Stimulated activated CD8-positive, alpha-beta memory T cell treated with anti-CD3 and anti-CD28 coated beads, Interleukin-15, amount 100 ng/mL, for 4 hours (primary cell): ENCODE data around the gene STK38.
"Not testable (repeated sequence)": the region's sequence is repeated elsewhere in the genome, so short reads cannot be mapped to it uniquely, and the experiment has no call there.

Experiments
- DNase-seq, 2 donors: peaks; one replicate each; pipeline ENCODE4 v3.0.0-alpha.2; 2020; ENCODE audit warnings: low read depth in 2 of 2

Gene STK38

DNA sequence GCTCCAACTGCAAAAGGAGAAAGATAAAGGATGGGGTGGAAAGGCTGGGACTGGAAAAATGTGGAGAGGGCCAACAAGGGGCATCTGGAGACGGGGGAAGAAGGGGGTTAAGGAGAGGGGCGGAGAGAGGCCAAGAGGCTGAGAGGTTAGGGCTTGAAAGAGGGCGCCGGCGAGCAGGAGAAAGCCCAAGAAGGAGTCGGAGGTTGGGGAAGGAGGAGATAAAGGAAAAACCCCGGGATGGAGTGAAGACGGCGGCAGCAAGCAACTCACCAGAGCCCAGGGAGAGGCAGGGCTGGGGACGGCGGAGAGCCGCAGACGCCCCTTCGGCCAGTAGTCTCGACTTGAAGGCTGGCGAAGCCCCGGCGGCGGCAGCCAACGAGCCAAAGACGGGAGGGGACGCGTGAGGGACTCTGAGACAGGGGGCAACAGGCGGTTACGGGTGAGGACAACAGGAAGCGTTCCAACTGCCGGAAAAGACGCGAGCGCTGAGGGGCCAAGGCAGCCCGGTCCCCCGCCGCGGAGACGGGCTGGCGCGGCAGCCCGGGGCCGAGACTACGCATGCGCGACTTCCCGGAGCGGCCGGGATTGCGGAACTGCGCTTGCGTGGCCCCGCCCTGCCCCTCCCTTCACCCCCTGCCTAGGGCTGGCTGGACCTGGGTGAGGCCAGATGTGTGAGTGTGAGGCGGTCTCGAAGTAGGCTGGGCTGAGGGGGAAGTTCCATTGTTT, at the start of gene STK38:
STK38 (minus strand) TSS at position 560 of the 726 bp plus-strand sequence. CDS start 7,277 bp downstream, outside the sequence.
- peak; percentile 83 to 87 for DNase-seq

DNA sequence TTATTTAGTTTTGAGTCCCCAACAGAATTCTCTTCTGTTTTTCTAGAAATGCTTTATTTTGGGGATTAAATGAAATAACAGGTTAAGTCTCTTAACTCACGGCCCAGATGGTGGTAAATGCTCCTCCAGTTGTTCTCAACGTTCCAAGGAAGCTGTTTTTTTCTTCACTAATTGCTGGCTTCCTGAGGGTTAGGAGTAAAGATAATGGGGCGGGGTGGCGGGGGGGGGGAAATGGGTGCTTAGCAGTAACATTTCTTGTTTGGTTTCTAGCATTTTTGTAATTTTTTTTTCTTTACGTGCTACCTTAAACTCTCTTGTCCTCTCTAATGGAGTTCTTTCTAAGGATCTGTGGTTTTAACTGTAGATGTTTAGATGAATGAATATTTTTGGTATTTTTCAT, 49.1 kb upstream of the STK38 start:
- DNase-seq = no peak

DNA sequence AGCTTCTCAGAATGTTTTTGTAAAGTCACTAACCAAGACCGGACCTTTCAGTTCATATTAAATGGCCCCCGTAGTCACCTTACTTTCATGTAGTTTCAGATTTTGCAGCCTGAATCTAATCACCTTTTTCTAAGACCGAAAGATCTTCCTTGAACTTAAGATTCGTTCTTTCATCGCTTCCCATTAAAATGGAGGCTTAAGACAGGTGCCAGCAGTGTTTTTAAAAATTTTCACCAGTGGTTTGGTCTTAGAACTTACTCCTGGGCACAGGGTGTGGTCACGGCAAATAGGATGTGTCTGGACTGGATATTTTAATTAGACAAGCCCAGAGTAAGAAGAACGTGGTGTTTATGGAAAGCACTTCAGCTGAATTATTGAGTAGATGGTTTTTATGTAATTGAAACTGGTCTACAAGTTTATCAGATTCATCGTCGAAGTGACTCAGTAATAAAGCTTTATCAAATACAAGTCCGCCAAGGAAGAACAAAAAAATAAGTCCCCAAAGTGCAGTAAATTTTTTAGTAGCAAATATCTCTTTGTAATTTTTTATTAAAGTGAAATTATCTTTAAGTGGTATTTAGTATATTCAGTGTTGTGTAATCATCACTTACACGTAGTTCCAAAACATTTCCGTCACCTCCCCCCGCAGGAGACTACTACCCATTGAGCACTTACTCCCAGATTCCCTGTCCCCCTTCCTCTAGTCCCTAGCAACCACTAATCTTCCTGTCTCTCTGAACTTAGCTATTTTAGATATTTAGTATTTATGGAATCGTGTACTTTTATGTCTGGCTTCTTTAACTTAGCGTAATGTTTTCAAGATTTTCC, 47.8 kb upstream of the STK38 start:
- DNase-seq = no peak

DNA sequence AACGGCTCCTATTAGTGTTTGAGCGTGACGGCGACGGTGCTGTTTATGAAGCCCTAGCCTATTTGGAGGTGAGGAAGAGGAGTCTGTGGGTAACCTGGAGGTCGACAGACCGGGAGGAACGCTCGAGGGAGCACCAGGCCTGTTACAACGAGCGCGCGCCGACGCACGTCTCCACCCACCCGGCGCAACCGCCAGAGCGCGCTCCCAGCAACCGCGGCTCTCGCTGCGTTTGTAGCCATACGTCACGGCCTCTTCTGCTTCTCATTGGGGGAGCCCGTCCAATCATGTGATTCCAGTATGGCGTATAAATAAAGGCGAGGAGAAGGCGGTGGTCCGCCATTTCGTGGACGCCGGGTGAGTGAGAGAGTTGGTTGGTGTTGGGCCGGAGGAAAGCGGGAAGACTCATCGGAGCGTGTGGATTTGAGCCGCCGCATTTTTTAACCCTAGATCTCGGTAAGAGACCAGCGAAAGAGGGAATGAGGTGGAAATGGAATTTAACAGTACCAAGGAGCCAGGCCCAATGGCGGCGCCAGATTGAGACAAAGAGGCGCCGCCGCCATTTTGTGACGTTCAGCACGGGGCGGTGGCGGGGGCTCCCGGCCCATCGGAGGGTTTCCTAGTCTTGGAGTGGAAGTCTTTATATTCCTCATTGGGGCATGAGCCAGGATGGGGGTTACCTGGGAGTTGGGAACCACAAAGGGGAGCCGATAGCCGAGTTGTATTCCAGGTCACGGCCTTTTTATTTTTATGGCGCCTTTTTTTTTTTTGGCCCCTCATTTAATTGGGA, 46.9 kb upstream of the STK38 start, which contains the start of gene SRSF3:
SRSF3 (plus strand) TSS at position 334 of the 787 bp plus-strand sequence. CDS start 2,401 bp downstream, outside the sequence.
- DNase-seq = peak; percentile 86 to 91

DNA sequence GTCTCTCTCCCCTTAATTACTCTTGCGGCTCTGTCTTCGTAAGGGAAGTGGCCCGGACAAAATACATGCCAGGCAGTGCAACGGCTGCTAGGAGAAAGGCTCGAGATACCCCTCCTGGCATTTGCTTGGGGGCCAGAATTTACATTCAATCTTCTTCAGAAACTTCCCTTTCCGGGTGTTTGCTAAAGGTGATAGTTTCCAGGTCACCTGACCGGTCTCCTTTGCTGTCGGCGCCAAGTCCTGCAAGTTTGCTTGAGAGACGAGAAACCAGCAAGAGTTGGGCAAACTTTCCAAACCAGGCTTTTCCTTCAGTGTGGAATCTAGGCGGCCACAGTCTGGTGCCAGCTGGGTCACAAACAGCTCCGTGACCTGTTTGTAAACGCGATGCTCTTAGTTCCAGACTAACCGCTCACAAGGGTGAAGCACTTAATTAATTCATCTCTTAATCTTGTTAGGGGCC, 46.3 kb upstream of the STK38 start:
- no peak for DNase-seq

DNA sequence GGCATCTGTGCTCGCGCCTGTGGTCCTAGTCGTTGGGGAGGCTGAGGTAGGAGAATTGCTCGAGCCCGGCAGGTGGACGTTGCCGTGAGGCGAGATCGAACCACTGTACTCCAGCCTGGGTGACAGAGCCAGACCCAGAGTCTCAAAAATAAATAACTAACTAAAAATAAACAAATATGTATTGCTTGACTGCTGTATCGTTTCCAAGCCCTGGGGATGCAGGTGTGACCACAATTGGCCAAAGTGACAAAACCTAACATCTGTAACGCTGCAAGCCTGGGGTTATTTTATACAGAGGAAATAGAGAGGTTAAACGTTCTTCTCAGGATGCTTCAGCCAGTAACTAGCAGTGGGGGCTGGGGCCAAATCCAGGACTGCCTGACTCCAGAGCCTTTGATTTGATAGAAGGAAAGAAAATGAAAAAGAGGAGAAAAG, 45.0 kb upstream of the STK38 start:
- DNase-seq = no peak

DNA sequence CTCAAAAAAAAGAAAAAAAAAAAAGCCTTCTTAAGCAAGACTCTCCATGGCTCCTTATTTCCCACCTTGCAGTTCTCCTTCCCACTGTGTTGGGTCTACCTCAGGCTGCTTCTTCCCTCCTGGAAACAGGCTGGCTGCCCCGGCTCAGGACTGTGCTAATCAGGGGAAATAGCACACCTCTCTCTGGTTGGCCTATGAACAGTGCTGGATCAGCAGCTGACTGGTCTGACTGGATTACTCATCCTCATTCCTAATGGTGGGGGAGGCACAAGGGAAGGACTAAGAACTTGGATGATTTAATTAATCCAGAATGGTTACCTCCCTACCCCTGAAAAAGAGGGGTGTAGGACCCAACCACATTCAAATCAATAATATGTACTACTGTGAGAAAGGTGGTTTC, 43.0 kb upstream of the STK38 start:
- DNase-seq = no peak

DNA sequence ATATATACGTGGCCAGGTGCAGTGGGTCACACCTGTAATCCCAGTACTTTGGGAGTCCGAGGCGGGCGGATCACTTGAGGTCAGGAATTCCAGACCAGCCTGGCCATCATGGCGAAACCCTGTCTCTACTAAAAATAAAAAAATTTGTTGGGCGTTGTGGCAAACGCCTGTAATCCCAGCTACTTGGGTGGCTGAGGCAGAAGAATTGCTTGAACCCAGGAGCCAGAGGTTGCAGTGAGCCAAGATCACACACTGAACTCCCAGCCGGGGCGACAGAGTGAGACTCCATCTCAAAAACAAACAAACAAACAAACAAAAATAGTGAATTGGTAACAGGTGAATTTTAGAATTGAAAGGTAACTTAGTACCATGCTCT, 41.7 kb upstream of the STK38 start:
- DNase-seq = not testable (repeated sequence)

DNA sequence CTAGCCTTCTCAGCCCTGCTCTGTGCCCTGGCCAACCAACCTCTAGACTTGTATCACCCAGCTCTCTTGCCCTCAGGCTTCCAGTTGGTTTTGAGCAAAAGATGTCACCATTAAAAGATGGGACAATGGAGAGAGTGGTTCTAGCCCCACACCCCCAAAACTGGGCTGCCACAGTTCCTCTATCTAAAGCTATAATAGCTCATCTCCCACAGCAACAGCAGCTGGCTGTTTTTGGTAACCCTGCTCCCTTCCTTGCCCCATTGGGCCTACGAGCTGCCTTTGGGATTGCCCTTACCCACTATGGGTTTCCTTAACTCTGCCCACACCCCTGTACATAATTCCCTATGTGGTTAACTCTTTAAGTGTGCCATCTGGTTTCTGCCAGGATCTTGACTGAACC, 39.3 kb upstream of the STK38 start:
- no peak for DNase-seq

DNA sequence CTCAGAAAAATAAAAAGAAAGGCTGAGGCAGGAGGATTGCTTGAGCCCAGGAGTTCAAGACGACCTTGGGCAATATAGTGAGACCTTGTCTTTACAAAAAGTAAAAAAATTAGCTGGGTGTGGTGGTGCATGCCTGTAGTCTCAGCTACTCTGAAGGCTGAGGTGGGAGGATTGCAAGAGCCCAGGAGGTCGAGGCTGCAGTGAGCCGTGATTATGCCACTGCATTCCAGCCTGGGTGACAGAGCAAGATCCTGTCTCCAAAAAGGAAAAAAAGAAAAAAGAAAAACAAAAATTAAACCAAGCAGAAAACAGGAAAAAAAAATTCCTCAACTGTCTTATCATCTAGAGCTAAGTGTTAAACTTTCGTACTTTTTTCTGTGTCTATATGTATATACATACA, 34.4 kb upstream of the STK38 start:
- no peak for DNase-seq

DNA sequence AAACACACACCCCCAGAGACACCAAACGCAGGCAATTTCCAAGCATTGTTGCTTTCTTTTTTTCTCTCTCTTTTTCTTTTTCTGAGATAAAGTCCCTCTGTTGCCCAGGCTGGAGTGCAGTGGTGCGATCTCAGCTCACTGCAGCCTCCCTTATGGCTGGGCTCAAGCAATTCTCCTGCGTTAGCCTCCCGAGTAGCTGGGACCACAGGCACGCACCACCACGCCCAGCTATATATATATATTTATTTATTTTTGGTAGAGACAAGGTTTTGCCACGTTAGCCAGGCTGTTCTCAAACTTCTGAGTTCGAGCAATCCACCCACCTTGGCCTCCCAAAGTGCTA, 32.9 kb upstream of the STK38 start:
- no peak for DNase-seq

DNA sequence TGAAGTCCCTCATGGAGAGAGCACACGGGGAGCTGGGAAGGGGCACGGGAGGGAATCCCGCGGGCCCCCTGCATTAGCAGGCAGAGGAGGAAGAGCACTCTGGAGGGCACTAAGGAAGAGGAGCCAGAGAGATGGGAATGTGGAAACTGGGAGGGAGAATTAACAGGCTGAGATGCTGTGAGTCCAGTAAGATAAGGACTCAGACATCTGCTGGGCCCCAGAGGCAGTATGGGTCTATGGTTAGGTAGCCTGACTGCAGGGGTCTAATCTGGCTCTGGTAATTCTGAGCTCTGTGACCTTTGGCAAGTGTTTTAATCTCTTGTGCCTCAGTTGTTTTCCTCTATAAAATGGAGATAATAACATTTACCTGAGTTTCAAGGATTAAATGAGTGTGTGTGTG, 31.2 kb upstream of the STK38 start:
- no peak for DNase-seq

DNA sequence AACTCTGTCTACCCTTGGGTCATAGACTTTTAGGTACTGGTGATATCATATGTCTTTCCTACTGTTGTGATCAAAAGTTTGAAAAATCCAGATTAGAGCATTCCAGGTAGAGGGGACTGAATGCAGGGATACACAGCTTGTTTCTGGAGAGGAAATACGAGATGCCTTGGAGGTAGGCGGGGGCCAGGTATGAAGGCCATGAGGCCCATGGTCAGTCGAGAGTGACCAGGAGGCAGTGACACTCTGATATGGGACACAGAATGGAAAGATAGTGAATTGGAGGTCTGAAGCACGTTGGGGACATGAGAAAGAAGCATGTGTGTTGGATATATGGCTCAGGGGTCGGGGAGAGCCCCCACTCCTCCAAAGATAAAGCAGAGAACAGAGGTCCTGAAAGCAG, 30.8 kb upstream of the STK38 start:
- DNase-seq = no peak

DNA sequence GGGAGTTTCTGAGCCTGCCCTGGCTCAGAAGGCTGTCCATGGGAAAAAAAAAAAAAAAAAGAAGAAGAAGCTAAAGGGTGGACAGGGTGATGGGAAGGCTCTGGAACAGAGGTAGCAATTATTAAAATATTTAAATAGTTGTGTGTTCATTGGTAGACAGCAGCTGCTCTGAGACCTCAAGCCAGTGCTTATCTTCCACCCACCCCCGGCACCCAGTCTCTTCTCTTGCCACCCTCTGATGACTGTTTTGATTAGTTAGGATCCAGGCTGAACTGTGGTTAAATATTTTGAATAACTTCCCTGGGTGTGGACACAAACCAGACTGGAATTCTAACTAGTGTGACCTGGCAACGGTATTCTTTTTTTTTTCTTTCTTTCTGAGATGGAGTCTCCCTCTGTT, 30.0 kb upstream of the STK38 start:
- no peak for DNase-seq

DNA sequence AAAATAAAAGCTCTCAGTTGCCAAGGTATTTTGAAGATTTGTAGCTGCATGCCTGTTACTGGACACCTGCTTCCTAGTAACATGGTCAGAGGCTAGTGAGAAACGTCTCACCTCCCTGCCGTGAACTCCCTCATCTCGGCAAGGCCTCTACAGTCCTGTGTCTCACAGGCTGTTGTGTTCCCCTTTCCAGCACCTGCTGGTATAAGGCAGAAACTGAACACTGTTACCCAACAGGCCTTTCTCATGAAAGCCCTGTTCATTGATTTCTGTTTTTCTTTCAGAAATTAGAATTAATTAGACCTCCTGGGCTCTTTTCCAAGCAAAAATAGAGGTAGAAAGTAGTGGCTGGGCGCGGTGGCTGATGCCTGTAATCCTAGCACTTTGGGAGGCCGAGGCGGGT, 29.3 kb upstream of the STK38 start:
- DNase-seq = no peak

DNA sequence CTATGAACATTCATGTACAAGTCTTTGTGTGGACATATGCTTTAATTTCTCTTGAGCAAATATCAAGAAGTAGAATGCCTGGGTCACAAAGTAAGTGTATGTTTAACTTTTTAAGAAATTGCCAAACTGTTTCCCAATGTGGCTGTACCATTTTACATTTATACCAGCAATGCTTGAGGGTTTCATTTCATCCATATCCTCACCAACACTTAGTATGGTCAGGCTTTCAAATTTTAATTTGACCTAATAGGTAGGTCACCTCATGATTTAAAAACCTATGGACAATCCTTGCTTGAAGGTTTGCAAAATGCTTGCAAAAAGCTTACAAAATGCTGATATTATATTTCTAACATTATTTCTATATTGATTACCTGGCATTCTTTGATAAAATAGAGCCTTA, 27.4 kb upstream of the STK38 start:
- no peak for DNase-seq

DNA sequence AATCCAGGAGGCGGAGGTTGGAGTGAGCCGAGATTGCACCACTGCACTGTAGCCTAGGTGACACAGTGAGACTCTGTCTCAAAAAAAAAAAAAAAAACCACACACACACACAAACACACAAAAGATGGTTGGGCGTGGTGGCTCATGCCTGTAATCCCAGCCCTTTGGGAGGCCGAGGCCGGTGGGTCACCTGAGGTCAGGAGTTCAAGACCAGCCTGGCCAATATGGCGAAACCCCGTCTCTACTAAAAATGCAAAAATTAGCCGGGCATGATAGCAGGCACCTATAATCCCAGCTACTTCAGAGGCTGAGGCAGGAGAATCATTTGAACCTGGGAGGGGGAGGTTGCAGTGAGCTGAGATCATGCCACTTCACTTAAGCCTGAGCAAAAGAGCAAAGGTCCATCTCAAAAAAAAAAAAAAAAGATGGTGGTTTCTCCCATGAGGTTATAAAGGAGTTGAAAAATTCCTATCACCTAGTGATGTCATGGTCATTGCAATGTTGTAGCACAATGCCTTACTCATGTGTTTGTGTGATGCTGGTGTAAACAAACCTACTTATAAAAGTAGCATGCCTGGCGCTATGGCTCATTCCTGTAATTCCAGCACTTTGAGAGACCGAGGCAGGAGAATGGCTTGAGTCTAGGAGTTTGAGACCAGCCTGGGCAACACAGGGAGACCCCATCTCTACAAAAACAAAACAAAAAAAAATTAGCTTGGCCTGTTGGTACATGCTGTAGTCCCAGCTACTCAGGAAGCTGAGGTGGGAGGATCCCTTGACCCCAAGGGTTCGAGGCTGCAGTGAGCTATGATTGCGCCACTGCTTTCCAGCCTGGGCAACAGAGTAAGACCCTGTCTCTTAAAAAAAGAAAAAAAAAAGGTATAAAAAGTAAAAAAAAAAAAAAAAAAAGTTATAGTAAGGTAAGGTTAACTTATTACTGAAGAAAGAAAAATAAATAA, 25.4 kb upstream of the STK38 start:
- DNase-seq = not testable (repeated sequence)

DNA sequence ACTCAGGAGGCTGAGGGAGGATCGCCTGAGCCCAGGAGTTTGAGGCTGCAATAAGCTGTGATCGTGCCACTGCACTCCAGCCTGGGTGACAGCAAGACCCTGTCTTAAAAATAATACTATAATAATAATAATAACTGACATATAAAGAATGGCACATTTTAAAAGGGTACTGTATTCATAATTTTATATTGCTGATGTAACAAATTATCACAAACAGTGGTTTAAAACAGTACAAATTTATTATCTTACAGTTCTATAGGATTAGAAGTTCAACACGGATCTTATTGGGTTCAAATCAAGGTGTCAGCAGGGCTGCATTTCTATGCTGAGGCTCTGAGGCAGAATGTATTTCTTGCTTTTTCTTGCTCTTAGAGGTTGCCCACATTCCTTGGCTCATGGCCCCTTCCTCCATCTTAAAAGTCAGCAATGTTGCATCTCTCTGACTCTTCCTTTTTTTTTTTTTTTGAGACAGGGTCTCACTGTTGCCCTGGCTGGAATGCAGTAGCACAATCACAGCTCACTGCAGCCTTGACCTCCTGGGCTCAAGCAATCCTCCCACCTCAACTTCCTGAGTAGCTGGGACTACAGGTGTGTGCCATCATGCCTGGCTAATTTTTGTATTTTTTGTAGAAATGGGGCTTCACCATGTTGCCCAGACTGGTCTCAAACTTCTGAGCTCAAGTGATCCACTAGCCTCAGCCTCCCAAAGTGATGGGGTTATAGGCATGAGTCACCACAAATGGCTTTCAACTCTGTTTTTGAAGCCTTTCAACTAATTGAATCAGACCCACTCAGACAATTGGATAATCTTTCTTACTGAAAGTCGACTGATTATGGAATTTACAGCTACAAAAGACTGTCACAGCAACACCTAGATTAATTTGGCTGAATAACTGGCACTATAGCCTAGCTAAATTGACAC, 24.1 kb upstream of the STK38 start:
- no peak for DNase-seq

DNA sequence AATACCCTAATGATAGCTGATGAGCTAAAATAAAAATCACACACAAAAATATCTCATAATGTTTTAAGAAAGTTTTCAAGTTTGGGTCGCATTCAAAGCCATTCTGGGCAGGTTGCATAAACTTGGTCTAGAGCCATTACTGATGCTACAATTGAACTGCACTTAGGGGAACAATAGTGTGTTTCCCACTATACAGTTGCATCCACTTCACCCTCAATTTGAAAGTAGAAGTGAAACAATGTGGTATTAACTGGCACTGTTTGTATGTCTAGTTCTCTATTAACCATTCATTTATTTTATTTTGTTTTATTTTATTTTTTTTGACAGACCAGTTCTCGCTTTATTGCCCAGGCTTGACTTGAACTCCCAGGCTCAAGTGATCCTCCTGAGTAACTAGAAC, 23.0 kb upstream of the STK38 start:
- no peak for DNase-seq

DNA sequence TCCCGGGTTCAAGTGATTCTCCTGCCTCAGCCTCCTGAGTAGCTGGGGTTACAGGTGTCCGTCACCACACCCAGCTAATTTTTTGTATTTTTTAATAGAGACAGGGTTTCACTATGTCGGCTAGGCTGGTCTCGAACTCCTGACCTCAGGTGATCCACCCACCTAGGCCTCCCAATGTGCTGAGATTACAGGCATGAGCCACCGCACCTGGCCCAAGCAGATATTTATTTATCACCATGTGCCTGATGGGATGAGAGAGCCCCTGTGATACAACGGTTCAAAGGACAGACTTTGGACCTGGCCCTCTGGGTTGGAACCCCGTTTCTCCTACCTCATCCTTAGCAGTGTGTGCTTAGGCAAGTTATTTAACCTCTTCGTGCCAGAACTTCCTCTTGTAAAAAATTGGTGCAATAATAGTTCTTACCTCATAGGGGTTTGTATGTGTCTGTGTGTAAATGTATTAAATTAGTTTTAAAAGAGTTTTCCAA, 19.2 kb upstream of the STK38 start:
- DNase-seq = no peak
